SU-DHL-6 (cell line): Measurements from ENCODE around the gene ANXA2.

ENCODE experiments used
- CTCF ChIP-seq: fragments of 200-600 bp; sonication (generic); IDR thresholded peaks from one replicate; pipeline ENCODE4 v1.5.1; 2017; ENCODE audit warnings: antibody characterized with exemption, mild to moderate bottlenecking, low read length, moderate library complexity; ENCODE audit not compliant: insufficient read depth, poor library complexity, severe bottlenecking
- EZH2phosphoT487 ChIP-seq: fragments of 200-600 bp; sonication (generic), shearing (Covaris generic); conservative IDR thresholded peaks from 2 replicates; pipeline ENCODE4 v1.6.1; 2018; ENCODE audit warnings: mild to moderate bottlenecking, antibody characterized with exemption, low read length, moderate library complexity, mixed read lengths

DNA sequence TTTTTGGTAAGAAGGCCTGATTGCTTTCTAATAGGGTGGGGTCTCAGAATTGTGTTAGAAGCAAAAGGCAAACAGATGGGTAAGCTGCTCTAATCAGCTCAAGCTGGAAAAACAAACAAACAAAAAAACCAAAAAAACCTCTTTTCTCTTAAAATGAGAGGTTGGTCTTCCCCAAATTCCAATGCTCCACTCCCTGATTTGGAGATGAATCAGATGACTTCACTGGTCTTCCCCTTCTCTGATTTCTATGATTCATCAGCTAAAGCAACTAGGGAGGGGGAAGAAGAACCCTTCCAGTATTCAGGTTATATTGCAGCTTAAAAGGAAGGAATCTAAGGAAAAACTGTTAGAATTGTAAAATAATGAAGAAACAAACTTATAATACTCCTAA lies 9.6 kb upstream of the ANXA2 start:
- TF ChIP-seq CTCF (no peak), EZH2phosphoT487 (no peak)
